ENCODE results near the gene SYCE1.

- no peak for TF ChIP-seq POLR2A (IDR thresholded peaks at IDR 0.05)
- no peak for TF ChIP-seq CTCF (IDR thresholded peaks at IDR 0.05)
Observed at GRCh38 chr10:133568287-133568614, 2.9 kb upstream of the SYCE1 start.
